ENCODE results near the gene PPWD1.

GRCh38 chr5:65624025-65624570 is 61.0 kb downstream of the PPWD1 start, which contains the start of gene TRIM23:
- TF ChIP-seq CTCF (IDR thresholded peaks at IDR 0.05) (no peak), POLR2A (IDR thresholded peaks at IDR 0.05) (no peak)

Data from testis (tissue), 2 donors.